Measurements from ENCODE around the gene RTN1. TPM values are rescaled to one million over a fixed set of nuclear protein-coding genes. Genes with fewer than 3 reads are reported as not detected.

RTN1 gene
- total RNA-seq, 6 donors from 2014 or later = 6.3 to 15.6 (median 10.7) TPM

GRCh38 chr14:59707778-59708561, 162.6 kb downstream of the RTN1 start:
- 53 to 59% methylated on average over 7 of the region's 7 CpGs for WGBS, 2 donors
- no peak for TF ChIP-seq EP300 (IDR thresholded peaks at IDR 0.05)
- no peak for TF ChIP-seq POLR2AphosphoS5 (IDR thresholded peaks at IDR 0.05)
- no peak for TF ChIP-seq CTCF (IDR thresholded peaks at IDR 0.05)
- no peak for TF ChIP-seq POLR2A (IDR thresholded peaks at IDR 0.05)
- no peak for ATAC-seq (ENCODE audit: low FRiP score in 2 of 2)
- H3K9me3 ChIP-seq = no peaks in the 10 kb centered on the region
- H3K36me3 ChIP-seq = no peaks in the 10 kb centered on the region
- no peak overlapping the region for H3K4me3 ChIP-seq
- H3K4me1 ChIP-seq = peaks cover 0 to 3% (median 0%) of the 10 kb centered on the region in 4 donors
- no peaks in the 10 kb centered on the region for H3K27me3 ChIP-seq
- no peak for DNase-seq
- H3K27ac ChIP-seq = no peak overlapping the region

DNA sequence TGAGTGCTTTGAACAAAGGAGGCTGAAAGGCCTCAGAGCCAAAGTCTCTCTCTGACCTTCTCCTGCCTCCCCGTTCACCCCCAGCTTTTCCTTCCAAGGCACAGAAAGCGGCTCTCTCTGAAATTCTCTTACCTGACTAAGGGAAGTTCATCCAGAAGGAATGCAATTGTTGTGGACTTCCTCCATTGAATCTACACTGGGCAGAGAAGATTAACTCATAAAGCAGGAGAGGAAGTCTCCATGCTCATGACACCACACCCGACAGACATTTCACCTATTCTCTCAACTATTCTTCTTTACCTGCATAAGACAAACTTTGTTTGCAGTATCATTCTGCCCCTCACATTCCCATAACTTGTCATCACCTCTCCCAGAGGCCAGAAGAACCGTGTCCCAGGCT, 164.7 kb downstream of the RTN1 start:
- no peak for TF ChIP-seq POLR2A (IDR thresholded peaks at IDR 0.05)
- TF ChIP-seq CTCF (IDR thresholded peaks at IDR 0.05) = no peak
- no peak for TF ChIP-seq POLR2AphosphoS5 (IDR thresholded peaks at IDR 0.05)
- no peak for TF ChIP-seq EP300 (IDR thresholded peaks at IDR 0.05)
- ATAC-seq (ENCODE audit: low FRiP score in 2 of 2) (no peak), DNase-seq (no peak)
- no peaks in the 10 kb centered on the region for H3K36me3 ChIP-seq
- no peak overlapping the region for H3K27ac ChIP-seq
- H3K9me3 ChIP-seq = no peaks in the 10 kb centered on the region
- WGBS, 2 donors = 64 to 81% methylated on average over 4 of the region's 4 CpGs
- H3K4me1 ChIP-seq = peaks cover 0 to 3% (median 0%) of the 10 kb centered on the region in 4 donors
- H3K27me3 ChIP-seq = no peaks in the 10 kb centered on the region
- H3K4me3 ChIP-seq = no peak overlapping the region

DNA sequence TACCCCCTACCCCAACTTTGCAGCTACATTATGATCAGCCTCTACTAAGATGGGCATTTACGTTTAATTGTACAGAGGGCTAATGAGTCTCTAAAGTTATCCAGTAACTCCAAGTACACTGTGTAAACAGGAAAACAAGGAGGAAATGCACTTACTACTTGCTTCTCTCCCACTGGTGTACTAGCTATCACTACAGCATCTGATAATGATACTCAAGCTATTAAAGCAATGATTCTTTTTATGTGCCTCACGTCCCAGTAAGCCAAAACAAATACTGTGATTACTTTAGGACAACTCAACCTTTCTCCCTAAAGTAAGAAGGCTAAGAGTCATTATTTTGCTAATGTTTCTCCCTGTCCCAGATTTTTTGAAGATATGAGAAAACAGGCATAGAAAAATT, 165.3 kb downstream of the RTN1 start:
- no peaks in the 10 kb centered on the region for H3K27me3 ChIP-seq
- H3K4me3 ChIP-seq = no peak overlapping the region
- DNase-seq (no peak), ATAC-seq (ENCODE audit: low FRiP score in 2 of 2) (no peak)
- peaks cover 0 to 3% (median 0%) of the 10 kb centered on the region in 4 donors for H3K4me1 ChIP-seq
- H3K9me3 ChIP-seq = no peaks in the 10 kb centered on the region
- H3K36me3 ChIP-seq = no peaks in the 10 kb centered on the region
- 46 to 50% methylated on average over 2 of the region's 2 CpGs for WGBS, 2 donors
- no peak overlapping the region for H3K27ac ChIP-seq
- TF ChIP-seq POLR2A (IDR thresholded peaks at IDR 0.05) (no peak), CTCF (IDR thresholded peaks at IDR 0.05) (no peak), EP300 (IDR thresholded peaks at IDR 0.05) (no peak), POLR2AphosphoS5 (IDR thresholded peaks at IDR 0.05) (no peak)

- Histone ChIP-seq H3K4me3 (no peak overlapping the region), H3K4me1 (peaks cover 0 to 4% (median 0%) of the 10 kb centered on the region in 4 donors), H3K36me3 (no peaks in the 10 kb centered on the region), H3K27me3 (no peaks in the 10 kb centered on the region), H3K9me3 (no peaks in the 10 kb centered on the region), H3K27ac (no peak overlapping the region)
- ATAC-seq (ENCODE audit: low FRiP score in 2 of 2) (no peak), DNase-seq (no peak)
- TF ChIP-seq EP300 (IDR thresholded peaks at IDR 0.05) (no peak), POLR2AphosphoS5 (IDR thresholded peaks at IDR 0.05) (no peak), POLR2A (IDR thresholded peaks at IDR 0.05) (no peak), CTCF (IDR thresholded peaks at IDR 0.05) (no peak)
- 56 to 73% methylated on average over 5 of the region's 5 CpGs for WGBS, 2 donors
Measured at GRCh38 chr14:59704054-59704645, 166.4 kb downstream of the RTN1 start.

All from upper lobe of left lung (tissue), 6 donors.